Ectodermal cell (in vitro differentiated cells): ENCODE measurements around the gene DRD1. TPM values are rescaled to one million over a fixed set of nuclear protein-coding genes. Genes with fewer than 3 reads are reported as not detected.
A peak's percentile ranks its signal among the peaks of the same experiment; 100 is the strongest.

Source experiments
- H3K27ac ChIP-seq: 2 replicates; pipeline ENCODE4 v1.7.0; 2013; ENCODE audit warnings: mild to moderate bottlenecking, low read depth, low read length; ENCODE audit not compliant: insufficient read depth, poor library complexity, severe bottlenecking
- H3K27me3 ChIP-seq: 2 replicates; pipeline ENCODE4 v1.7.0; 2013; ENCODE audit warnings: mild to moderate bottlenecking, low read length; ENCODE audit not compliant: insufficient read depth, control insufficient read depth, poor library complexity, severe bottlenecking
- H3K36me3 ChIP-seq: one replicate; pipeline ENCODE4 v1.7.0; 2013; ENCODE audit warnings: low read length; ENCODE audit not compliant: control insufficient read depth, insufficient read depth
- H3K4me1 ChIP-seq: one replicate; pipeline ENCODE4 v1.7.0; 2013; ENCODE audit warnings: low read length; ENCODE audit not compliant: control insufficient read depth, insufficient read depth
- H3K4me3 ChIP-seq: 2 replicates; pipeline ENCODE4 v1.7.0; 2013; ENCODE audit warnings: low read depth, low read length, control low read depth; ENCODE audit not compliant: insufficient read depth
- H3K9me3 ChIP-seq: 2 replicates; pipeline ENCODE4 v1.7.0; 2013; ENCODE audit warnings: mild to moderate bottlenecking, low read length, moderate library complexity; ENCODE audit not compliant: control insufficient read depth
- WGBS, 2 experiments: methylation state at CpG; one replicate each; pipeline ENCODE4 v1.1.7; 2013; ENCODE audit warnings: missing lambda C conversion rate in 2 of 2; 5-methylcytosine and 5-hydroxymethylcytosine counted together
- polyA plus RNA-seq, 4 experiments: library from polyadenylated mRNA; stranded (reverse); fragments of 50-300 nt; gene quantifications; one replicate each; pipeline ENCODE4 v1.2.3, GENCODE V29; 2013

Gene DRD1
- not detected for polyA plus RNA-seq (2013, experiment 1 of 4)
- not detected for polyA plus RNA-seq (2013, experiment 2 of 4)
- polyA plus RNA-seq (2013, experiment 3 of 4): 0.16 TPM
- 0.08 TPM for polyA plus RNA-seq (2013, experiment 4 of 4)

- Histone ChIP-seq H3K36me3 (no peaks in the 10 kb centered on the region), H3K4me3 (peak within 1 kb of the TSS; percentile 35), H3K9me3 (no peaks in the 10 kb centered on the region), H3K27ac (no peak within 1 kb of the TSS), H3K27me3 (peaks cover 41% of the 10 kb centered on the region), H3K4me1 (no peaks in the 10 kb centered on the region)
- WGBS, 2 experiments: 0 to 1% methylated on average over 91 of the region's 91 CpGs
Observed at GRCh38 chr5:175444060-175444904, at the start of gene DRD1. DRD1 (minus strand) TSS chr5:175444182; CDS start chr5:175443099, 1,083 bp downstream.

- Histone ChIP-seq H3K4me1 (no peaks in the 10 kb centered on the region), H3K27me3 (no peaks in the 10 kb centered on the region), H3K9me3 (no peaks in the 10 kb centered on the region), H3K27ac (no peak overlapping the region), H3K4me3 (no peak overlapping the region), H3K36me3 (peaks cover 36% of the 10 kb centered on the region)
- WGBS, 2 experiments: 95 to 96% methylated on average over 8 of the region's 8 CpGs
Observed at GRCh38 chr5:175493726-175494125, 49.7 kb upstream of the DRD1 start.

DNA sequence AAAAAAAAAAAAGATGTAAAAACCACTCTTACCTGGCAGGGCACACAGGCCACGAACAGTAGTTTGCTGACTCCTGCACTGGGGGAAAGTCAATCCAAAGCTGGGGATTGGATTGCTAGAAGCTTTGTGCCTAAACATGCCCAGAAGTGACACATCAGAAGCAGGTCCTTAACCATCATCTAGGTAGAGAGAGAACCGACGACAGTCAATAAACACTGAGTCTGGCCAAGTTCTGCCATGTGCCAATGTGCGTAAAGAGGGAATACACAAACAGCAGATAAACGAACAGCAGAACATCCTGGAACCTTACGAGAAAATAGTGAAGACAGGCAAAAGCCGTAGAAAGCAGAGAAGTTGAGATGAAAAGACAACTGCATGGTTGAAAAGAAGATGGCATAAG is 49.3 kb upstream of the DRD1 start:
- H3K27me3 ChIP-seq: no peaks in the 10 kb centered on the region
- no peak overlapping the region for H3K4me3 ChIP-seq
- no peaks in the 10 kb centered on the region for H3K4me1 ChIP-seq
- H3K36me3 ChIP-seq: peaks cover 36% of the 10 kb centered on the region
- H3K27ac ChIP-seq: no peak overlapping the region
- no peaks in the 10 kb centered on the region for H3K9me3 ChIP-seq
- WGBS, 2 experiments: 95 to 97% methylated on average over 7 of the region's 7 CpGs

- WGBS, 2 experiments: 90 to 96% methylated on average over 4 to 6 of the region's 6 CpGs
- H3K4me1 ChIP-seq: no peaks in the 10 kb centered on the region
- peaks cover 34% of the 10 kb centered on the region for H3K36me3 ChIP-seq
- H3K27ac ChIP-seq: no peak overlapping the region
- no peak overlapping the region for H3K4me3 ChIP-seq
- H3K9me3 ChIP-seq: no peaks in the 10 kb centered on the region
- no peaks in the 10 kb centered on the region for H3K27me3 ChIP-seq
Observed at GRCh38 chr5:175491223-175491622, 47.2 kb upstream of the DRD1 start.

- Histone ChIP-seq H3K4me1 (no peaks in the 10 kb centered on the region), H3K27ac (no peak overlapping the region), H3K4me3 (no peak overlapping the region), H3K9me3 (no peaks in the 10 kb centered on the region), H3K36me3 (peaks cover 37% of the 10 kb centered on the region), H3K27me3 (no peaks in the 10 kb centered on the region)
- WGBS, 2 experiments: 92 to 97% methylated on average over 6 of the region's 6 CpGs
Observed at GRCh38 chr5:175489693-175490443, 45.9 kb upstream of the DRD1 start.

DNA sequence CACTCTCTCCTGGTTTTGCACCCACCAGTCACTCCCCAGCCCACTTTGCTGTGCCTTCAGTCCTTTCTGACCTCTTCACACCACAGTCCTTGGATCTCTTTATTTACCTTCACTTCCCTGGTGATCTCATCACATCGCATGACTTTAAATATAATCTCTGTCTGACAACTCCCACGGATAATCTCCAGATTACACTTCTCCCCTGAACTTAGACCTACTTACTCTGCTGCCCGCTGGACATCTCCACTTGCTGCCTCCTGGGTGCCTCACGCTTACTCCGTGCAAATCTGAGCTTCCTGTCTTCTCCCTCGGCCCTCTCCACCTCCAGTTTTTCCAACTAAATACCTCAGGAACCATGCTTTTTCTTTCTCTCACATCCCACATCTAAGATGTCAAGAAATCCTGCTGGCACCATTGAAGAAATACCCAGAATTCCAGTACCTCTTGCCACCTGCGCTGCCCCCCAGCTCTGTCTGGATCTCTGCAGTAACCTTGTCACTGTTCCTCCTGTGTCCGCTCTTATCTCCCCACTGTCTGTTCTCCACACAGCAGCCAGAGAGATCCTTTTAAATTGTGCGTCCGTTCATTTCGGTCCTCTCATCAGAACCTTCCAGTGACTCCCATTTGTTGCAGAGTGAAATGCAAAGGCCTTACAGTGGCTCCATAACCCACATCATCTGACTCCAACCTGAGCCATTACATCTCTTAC is 43.7 kb upstream of the DRD1 start:
- no peaks in the 10 kb centered on the region for H3K4me1 ChIP-seq
- peaks cover 30% of the 10 kb centered on the region for H3K36me3 ChIP-seq
- no peaks in the 10 kb centered on the region for H3K27me3 ChIP-seq
- H3K9me3 ChIP-seq: no peaks in the 10 kb centered on the region
- no peak overlapping the region for H3K27ac ChIP-seq
- no peak overlapping the region for H3K4me3 ChIP-seq
- WGBS, 2 experiments: 94 to 95% methylated on average over 11 of the region's 11 CpGs

DNA sequence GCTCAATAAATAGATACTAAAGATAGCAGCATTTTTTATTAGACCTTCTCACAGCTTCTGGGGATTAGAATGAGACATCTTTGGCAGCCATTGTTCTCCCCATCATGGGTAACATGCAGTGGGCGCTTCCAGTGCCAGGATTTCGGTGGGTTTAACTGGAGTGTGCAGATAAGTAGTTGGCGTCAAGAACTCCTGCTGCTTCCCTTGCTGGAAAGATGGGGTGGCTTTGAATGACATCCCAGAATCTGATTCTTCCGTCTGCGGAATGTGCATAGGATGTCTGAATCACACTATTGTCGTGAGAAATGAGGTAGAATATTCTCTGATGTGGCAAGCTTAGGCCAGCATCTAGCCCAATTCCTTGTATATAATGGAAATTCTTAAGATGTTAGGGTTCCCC is 41.6 kb upstream of the DRD1 start:
- H3K4me3 ChIP-seq: no peak overlapping the region

GRCh38 chr5:175484829-175485228 is 40.8 kb upstream of the DRD1 start:
- 90 to 97% methylated on average over 4 of the region's 4 CpGs for WGBS, 2 experiments
- Histone ChIP-seq H3K27me3 (no peaks in the 10 kb centered on the region), H3K36me3 (peaks cover 26% of the 10 kb centered on the region)

More for the DNA sequence above, 41.6 kb upstream of the DRD1 start:
- 96 to 98% methylated on average over 6 of the region's 6 CpGs for WGBS, 2 experiments
- Histone ChIP-seq H3K27me3 (no peaks in the 10 kb centered on the region), H3K36me3 (peaks cover 25% of the 10 kb centered on the region), H3K4me1 (no peaks in the 10 kb centered on the region), H3K27ac (no peak overlapping the region), H3K9me3 (no peaks in the 10 kb centered on the region)

DNA sequence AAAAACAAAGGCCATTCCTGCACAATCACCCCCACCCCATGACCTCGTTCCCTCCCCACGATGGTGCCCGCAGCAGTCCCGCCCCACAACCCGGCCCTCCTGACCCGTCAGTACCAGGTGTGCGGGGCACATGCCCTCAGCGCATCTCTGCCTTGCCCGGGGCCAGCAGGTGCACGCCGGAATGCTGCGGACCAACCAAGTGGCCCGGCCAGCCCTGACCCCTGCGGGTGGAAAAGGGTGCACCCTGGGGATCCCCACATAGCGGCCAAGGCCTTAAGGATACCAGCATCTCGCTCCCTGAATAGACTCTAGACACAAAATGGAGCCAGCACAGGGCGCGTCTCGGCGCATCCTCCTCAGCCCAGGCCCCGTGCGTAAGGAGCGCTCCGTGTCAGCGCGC is 40.3 kb upstream of the DRD1 start:
- 92 to 97% methylated on average over 26 of the region's 26 CpGs for WGBS, 2 experiments
- Histone ChIP-seq H3K27me3 (no peaks in the 10 kb centered on the region), H3K36me3 (peaks cover 21% of the 10 kb centered on the region), H3K9me3 (no peaks in the 10 kb centered on the region), H3K27ac (no peak overlapping the region), H3K4me3 (no peak overlapping the region), H3K4me1 (peaks cover 5% of the 10 kb centered on the region)

More at GRCh38 chr5:175484829-175485228, 40.8 kb upstream of the DRD1 start:
- peaks cover under 1% of the 10 kb centered on the region for H3K4me1 ChIP-seq
- H3K4me3 ChIP-seq: no peak overlapping the region
- H3K27ac ChIP-seq: no peak overlapping the region
- no peaks in the 10 kb centered on the region for H3K9me3 ChIP-seq
